ENCODE measurements around the gene EID3.
"Not testable (repeated sequence)": the region's sequence is repeated elsewhere in the genome, so short reads cannot be mapped to it uniquely, and the experiment has no call there.

Gene EID3

GRCh38 chr12:104313568-104314241, 10.2 kb downstream of the EID3 start:
- DNase-seq (ENCODE audit: low read depth) = no peak

DNA sequence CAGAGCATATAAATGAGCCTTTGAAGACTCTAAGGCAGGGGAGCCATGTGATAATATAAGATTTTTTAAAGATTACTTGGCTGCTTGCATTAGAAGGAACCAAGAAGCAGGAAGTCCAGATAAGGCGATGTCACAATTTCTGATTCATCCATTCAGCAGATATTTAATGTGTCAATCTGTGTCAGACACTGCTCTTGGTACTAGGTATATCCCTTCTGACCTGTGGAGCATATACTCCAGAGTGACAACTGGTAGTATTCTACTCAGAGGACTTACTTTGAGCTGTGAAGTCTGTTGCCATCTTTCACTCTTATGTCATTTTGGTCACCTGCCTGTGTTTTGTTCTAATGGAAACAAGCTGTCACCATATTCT, 10.7 kb downstream of the EID3 start:
- no peak for DNase-seq (ENCODE audit: low read depth)

DNA sequence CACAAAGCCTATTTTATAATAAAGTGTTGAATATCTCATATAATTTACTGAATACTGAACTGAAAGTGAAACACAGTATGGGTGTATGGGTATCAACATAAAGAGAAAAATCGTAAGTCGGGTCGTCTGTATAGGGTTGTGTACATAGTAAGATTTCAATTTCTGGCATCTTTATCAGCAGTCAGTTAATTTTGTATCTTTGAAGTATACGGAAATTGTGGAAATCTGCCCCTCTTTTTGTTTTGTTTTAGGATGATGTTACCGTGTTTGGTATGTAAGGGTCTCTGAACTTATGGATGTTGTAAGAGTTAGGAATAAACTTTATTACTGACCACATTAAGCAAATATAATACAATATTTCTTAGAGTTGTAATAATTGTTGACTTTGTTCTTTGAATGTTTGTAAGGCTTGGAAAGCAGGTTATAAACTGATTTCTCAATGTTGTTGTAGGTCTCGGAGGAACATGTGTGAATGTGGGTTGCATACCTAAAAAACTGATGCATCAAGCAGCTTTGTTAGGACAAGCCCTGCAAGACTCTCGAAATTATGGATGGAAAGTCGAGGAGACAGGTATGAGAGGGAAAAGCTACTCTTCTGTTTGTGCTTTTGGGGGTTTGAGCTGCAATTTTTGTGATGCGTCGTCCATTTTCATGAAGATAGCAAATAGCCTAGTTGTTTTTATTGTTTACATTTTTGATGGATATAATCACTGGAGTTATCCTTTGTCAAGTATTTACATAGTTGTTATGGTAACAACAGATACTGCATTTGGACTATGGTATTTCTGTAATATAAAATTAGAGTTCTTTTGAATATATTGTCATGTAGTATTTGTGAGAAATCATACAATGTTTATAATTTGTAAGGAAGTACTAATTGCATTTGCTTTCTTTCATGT, 12.0 kb downstream of the EID3 start:
- no peak for DNase-seq (ENCODE audit: low read depth)

DNA sequence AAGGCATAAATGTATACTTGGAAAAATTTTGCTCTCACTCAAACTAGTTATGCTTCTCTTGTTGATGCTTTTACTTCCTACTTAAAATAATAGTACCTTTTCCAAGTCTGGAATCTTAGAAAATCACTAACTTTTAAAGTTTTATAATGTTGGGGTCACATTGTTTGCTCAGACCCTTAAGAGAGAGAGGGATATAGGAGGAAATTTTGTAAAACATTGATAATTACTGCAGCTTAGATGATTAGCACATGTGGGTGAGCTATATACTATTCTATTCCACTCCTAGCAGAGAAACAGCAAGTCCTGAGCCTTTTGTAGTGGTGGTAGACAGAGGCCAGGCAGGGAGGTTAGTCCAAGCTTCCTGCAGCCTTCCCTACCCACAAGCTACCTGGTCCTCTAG, 13.4 kb downstream of the EID3 start:
- DNase-seq (ENCODE audit: low read depth) = no peak

- no peak for DNase-seq (ENCODE audit: low read depth)
Observed at GRCh38 chr12:104317538-104318210, 14.1 kb downstream of the EID3 start.

- DNase-seq (ENCODE audit: low read depth) = no peak
Observed at GRCh38 chr12:104319028-104319427, 15.5 kb downstream of the EID3 start.

GRCh38 chr12:104319918-104320626, 16.5 kb downstream of the EID3 start:
- no peak for DNase-seq (ENCODE audit: low read depth)

DNA sequence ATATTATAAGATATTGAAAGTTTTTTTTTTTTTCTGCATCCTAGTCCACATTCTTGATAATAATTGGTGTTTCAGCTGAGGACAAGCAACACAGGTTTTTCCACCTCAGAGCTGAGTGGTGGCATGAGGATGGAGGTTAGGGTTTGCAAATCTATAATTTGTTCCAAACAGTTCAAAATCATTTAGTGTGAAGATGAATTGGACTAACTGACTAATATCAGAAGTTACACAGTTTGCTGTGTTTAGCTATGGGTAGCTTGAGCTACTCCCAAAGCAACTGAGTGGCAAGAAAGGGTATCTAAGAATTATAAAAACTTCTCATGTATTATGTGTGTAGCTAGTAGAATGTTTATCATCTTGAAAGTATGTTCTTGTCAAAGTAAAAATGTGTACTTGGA, 17.1 kb downstream of the EID3 start:
- DNase-seq (ENCODE audit: low read depth) = no peak

DNA sequence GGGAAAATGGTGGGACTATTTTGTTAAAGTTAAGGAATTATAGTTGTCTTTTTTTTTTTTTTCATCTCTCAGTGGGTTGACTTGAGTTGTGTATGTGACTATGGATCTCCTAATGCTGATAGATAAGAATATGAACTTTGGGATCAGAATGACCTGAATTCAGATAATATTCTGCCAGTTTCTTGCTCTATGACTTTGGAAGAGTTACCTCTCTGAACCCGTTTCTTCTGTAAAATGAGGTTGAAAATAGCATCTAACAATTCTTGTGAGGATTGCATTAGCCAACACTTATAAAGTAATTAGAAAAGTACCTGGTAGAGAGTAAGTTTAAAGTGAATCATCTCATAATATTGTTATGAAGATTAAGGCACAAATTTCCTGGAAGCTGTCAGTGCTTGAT, 18.4 kb downstream of the EID3 start:
- no peak for DNase-seq (ENCODE audit: low read depth)

DNA sequence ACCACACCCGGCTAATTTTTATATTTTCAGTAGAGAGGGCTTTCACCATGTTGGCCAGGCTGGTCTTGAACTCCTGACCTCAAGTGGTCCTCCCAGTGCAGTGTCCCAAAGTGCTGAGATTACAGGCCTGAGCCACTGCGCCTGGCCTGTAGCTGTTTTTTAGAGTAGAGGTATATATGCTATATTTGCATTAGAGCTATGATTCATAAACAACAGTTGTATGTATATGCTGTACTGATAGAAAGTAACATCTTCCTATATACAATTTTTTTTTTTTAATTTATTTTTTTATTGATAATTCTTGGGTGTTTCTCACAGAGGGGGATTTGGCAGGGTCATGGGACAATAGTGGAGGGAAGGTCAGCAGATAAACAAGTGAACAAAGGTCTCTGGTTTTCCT, 19.0 kb downstream of the EID3 start:
- not testable (repeated sequence) for DNase-seq (ENCODE audit: low read depth)

GRCh38 chr12:104323899-104324298, 20.4 kb downstream of the EID3 start:
- DNase-seq (ENCODE audit: low read depth) = no peak

GRCh38 chr12:104328278-104328677, 24.7 kb downstream of the EID3 start:
- DNase-seq (ENCODE audit: low read depth) = not testable (repeated sequence)

- no peak for DNase-seq (ENCODE audit: low read depth)
Observed at GRCh38 chr12:104328790-104329189, 25.3 kb downstream of the EID3 start.

DNA sequence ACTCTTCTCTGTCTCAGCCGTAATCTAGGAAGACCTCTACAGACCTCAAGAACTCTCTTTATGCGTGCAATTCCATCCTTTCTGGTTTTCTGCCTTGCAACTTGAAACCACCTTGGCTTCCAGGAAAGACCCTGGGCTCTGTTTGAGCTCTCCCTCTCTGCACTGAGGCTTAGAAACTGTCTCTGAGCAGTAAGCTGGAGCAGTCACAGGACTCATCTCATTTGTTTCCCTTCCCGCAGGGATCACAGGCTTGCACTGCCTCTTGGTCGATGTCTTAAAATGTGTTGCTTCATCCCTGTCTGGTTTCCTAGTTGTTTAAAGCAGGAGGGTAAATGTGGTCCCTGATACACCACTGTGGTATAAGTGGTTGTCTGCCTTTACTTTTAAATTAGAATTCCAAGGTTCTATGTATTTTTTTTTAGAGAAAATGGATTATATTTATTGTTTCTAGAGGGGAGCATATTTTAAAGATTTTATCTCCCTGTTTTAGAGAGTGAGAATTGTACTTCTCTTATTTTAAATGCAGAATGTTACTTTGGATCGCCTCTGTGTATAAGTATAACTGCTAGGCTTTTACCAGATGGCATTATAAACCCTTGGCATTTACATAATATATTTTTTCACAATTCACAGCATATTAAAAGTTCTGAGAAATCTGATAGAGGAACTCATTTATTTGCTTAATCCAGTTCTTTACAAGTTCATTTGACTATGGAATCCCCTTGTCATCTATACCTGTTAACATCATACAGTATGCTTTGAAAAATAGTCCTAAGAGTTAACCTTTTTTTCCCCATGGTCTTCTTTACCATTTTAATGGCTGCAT, 26.4 kb downstream of the EID3 start:
- no peak for DNase-seq (ENCODE audit: low read depth)

DNA sequence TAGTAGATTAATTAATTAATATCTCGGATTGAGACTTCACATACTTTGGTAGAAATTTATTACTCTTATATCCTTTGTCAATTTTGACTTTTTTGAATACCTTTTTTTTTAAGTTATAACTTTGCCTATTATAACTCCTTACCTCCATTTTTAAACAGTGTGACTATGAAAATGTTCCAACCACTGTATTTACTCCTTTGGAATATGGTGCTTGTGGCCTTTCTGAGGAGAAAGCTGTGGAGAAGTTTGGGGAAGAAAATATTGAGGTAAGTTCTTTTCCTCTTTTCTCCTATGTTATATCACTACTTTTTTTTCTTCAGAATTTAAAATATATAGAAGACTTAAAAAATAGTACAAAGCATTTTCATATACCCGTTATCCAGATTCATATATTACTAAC, 27.8 kb downstream of the EID3 start:
- no peak for DNase-seq (ENCODE audit: low read depth)

GRCh38 chr12:104332273-104332672, 28.7 kb downstream of the EID3 start:
- DNase-seq (ENCODE audit: low read depth) = not testable (repeated sequence)

- DNase-seq (ENCODE audit: low read depth) = no peak
Observed at GRCh38 chr12:104333692-104334255, 30.2 kb downstream of the EID3 start.

GRCh38 chr12:104334581-104334980, 31.0 kb downstream of the EID3 start:
- DNase-seq (ENCODE audit: low read depth) = peak; percentile 53

DNA sequence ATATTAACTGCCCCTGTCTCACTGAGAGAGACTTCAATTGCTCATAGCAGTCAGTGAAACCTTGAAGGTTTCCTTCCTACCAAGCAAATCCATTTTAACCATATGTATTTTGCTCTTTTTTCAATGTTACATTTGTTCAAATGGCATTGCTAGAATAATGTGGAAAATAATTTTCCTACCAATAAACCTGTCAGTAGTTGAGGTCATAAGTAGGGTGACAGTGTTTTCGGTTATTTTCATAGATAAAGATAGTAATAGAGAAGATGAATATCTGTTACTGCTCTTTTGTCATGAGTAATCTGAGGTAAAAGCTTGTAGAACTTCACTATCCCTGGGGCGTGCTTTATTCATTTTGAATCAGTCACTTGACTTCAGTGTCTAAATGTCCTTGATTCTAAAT, 32.6 kb downstream of the EID3 start:
- DNase-seq (ENCODE audit: low read depth) = no peak

GRCh38 chr12:104337030-104337558, 33.6 kb downstream of the EID3 start:
- no peak for DNase-seq (ENCODE audit: low read depth)

- DNase-seq (ENCODE audit: low read depth) = no peak
Observed at GRCh38 chr12:104339663-104340062, 36.1 kb downstream of the EID3 start.

Data from fibroblast of gingiva (primary cell).